PC-9 (cell line): Measurements from ENCODE around the gene FOXP1.

ENCODE experiments used
- EZH2 ChIP-seq: fragments of 200-600 bp; sonication (generic); IDR thresholded peaks from 2 replicates; pipeline ENCODE4 v1.8.0; 2017; ENCODE audit warnings: antibody characterized with exemption, low read depth
- TF ChIP-seq, protein P1 (sequence below): fragments of 200-600 bp; sonication (generic); conservative IDR thresholded peaks from 2 replicates; pipeline ENCODE4 v1.6.1; 2017; ENCODE audit warnings: mixed run types, antibody characterized with exemption, mild to moderate bottlenecking, moderate library complexity

DNA sequence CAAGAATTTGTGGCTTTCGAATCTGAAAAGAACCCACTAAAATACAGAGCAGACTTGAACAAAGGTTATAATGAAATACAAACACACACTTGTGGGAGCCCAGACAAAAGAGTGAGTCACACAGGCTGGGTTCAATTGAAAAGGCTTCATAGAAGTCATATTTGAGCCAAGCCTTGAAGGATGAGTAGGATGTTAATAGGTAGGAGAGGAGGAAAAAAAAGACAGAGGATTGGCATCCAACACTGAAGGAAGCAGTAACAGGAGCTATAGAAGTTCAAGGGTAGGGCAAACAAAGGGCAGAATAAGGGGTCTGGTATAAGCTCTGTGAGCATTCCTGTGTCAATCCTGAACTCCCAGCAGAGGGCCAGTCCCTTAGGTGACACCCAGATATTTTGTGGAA is 325.4 kb downstream of the FOXP1 start:
- TF ChIP-seq, protein P1, sequence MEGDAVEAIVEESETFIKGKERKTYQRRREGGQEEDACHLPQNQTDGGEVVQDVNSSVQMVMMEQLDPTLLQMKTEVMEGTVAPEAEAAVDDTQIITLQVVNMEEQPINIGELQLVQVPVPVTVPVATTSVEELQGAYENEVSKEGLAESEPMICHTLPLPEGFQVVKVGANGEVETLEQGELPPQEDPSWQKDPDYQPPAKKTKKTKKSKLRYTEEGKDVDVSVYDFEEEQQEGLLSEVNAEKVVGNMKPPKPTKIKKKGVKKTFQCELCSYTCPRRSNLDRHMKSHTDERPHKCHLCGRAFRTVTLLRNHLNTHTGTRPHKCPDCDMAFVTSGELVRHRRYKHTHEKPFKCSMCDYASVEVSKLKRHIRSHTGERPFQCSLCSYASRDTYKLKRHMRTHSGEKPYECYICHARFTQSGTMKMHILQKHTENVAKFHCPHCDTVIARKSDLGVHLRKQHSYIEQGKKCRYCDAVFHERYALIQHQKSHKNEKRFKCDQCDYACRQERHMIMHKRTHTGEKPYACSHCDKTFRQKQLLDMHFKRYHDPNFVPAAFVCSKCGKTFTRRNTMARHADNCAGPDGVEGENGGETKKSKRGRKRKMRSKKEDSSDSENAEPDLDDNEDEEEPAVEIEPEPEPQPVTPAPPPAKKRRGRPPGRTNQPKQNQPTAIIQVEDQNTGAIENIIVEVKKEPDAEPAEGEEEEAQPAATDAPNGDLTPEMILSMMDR, result no peak
- TF ChIP-seq EZH2, result no peak
